K562 (cell line): Measurements from ENCODE around the gene GCNT2. TPM values are rescaled to one million over a fixed set of nuclear protein-coding genes. Genes with fewer than 3 reads are reported as not detected.
"Not testable (repeated sequence)": the region's sequence is repeated elsewhere in the genome, so short reads cannot be mapped to it uniquely, and the experiment has no call there.

Experiments
- ATAC-seq: fragments of 200-7000 bp; cut with Tn5 transposase; 3 replicates; pipeline ENCODE4 v1.9.1; 2020; ENCODE audit warnings: moderate library complexity
- BruUV-seq: library from RNA; stranded (reverse); fragments of 400-500 nt; replicated peaks from 2 replicates; lab custom pipeline; 2021; lab: Mats Ljungman, UMichigan
- CTCF ChIA-PET: fragments of 300-600 bp; formaldehyde crosslinking; extraction: SDS; loops from one replicate; lab custom pipeline; 2021; ENCODE audit warnings: low intra/inter-chr PET ratio; lab: Yijun Ruan, JAX
- POLR2A ChIA-PET: fragments of 300-600, 350-650 bp; sonication (Branson Sonifier 250); formaldehyde crosslinking; extraction: SDS; loops from one replicate; lab custom pipeline; 2021; ENCODE audit warnings: antibody characterized with exemption, inconsistent platforms; lab: Yijun Ruan, JAX
- DNase-seq, 4 experiments: peaks; one replicate each; pipeline versions ENCODE4 v3.0.0 to v3.0.0-alpha.2; 2011 to 2018; ENCODE audit warnings: low spot score in 3 of 4, mixed read lengths in 3 of 4; ENCODE audit errors: extremely low read depth in 1 of 4
- FAIRE-seq: peaks from 2 replicates; lab custom pipeline; 2011; peaks lifted over from hg19 to GRCh38; lab: Jason Lieb, UNC
- H2AFZ ChIP-seq: 2 replicates; pipeline ENCODE4 v1.6.0; 2011; ENCODE audit warnings: low read depth, low read length, control low read depth, inconsistent platforms
- H3K27ac ChIP-seq: fragments of 200-600 bp; 3 replicates; pipeline ENCODE4 v1.8.0; 2011; ENCODE audit warnings: low read depth, mild to moderate bottlenecking, control low read depth, inconsistent platforms, low read length, moderate library complexity, mixed read lengths; ENCODE audit errors: extremely low read depth
- H3K27me3 ChIP-seq, 2 experiments: fragments of 300-600 bp in 1 of 2; 2 replicates in 1 of 2; 3 replicates in 1 of 2; pipeline versions ENCODE4 v1.6.0 to v1.8.0; 2011; ENCODE audit warnings: inconsistent platforms in 2 of 2, low read length in 2 of 2, mild to moderate bottlenecking in 1 of 2, mixed read lengths in 1 of 2, moderate library complexity in 1 of 2; ENCODE audit not compliant: control insufficient read depth in 2 of 2, insufficient read depth in 2 of 2
- H3K36me3 ChIP-seq: fragments of 300-600 bp; 3 replicates; pipeline ENCODE4 v1.8.0; 2011; ENCODE audit warnings: mild to moderate bottlenecking, low read length, inconsistent platforms; ENCODE audit not compliant: control insufficient read depth, insufficient read depth
- H3K4me1 ChIP-seq, 2 experiments: fragments of 200-600 bp in 1 of 2; replicated peaks in 1 of 2; 2 replicates in 1 of 2; 3 replicates in 1 of 2; pipeline versions ENCODE4 v1.5.1 to v1.8.0; 2011; ENCODE audit warnings: inconsistent platforms in 2 of 2, low read length in 2 of 2, mild to moderate bottlenecking in 1 of 2, mixed read lengths in 1 of 2, moderate library complexity in 1 of 2; ENCODE audit not compliant: control insufficient read depth in 2 of 2, insufficient read depth in 2 of 2
- H3K4me2 ChIP-seq: 2 replicates; pipeline ENCODE4 v1.6.1; 2011; ENCODE audit warnings: low read length, control low read depth, inconsistent platforms, mixed read lengths; ENCODE audit not compliant: insufficient read depth
- H3K4me3 ChIP-seq: fragments of 200-600 bp; sonication (generic), shearing (Covaris generic); 2 replicates; pipeline ENCODE4 v1.5.1; 2016; ENCODE audit warnings: control low read depth, inconsistent platforms
- H3K79me2 ChIP-seq: fragments of 200-600 bp; 3 replicates; pipeline ENCODE4 v1.8.0; 2011; ENCODE audit warnings: low read length, inconsistent platforms; ENCODE audit not compliant: control insufficient read depth, insufficient read depth
- H3K9ac ChIP-seq, 2 experiments: 2 replicates each; pipeline versions ENCODE4 v1.6.0 to v1.6.1; 2011; ENCODE audit warnings: low read depth in 2 of 2, low read length in 2 of 2, control low read depth in 1 of 2, inconsistent platforms in 1 of 2, mild to moderate bottlenecking in 1 of 2, mixed read lengths in 1 of 2; ENCODE audit not compliant: insufficient read depth in 1 of 2
- H3K9me1 ChIP-seq: one replicate; pipeline ENCODE4 v1.6.0; 2011; ENCODE audit warnings: inconsistent platforms, mild to moderate bottlenecking, low read length, moderate library complexity; ENCODE audit not compliant: control insufficient read depth, insufficient read depth
- H3K9me3 ChIP-seq: replicated peaks from 2 replicates; pipeline ENCODE4 v1.5.1; 2011; ENCODE audit warnings: low read depth, low read length, inconsistent platforms; ENCODE audit not compliant: control insufficient read depth, insufficient read depth
- H4K20me1 ChIP-seq: replicated peaks from 2 replicates; pipeline ENCODE4 v1.6.1; 2011; ENCODE audit warnings: low read length, inconsistent platforms, mixed read lengths; ENCODE audit not compliant: control insufficient read depth, insufficient read depth
- ADNP ChIP-seq: fragments of 200-800 bp; sonication (Bioruptor generic); IDR thresholded peaks from 2 replicates; pipeline ENCODE4 v1.6.1; 2016; ENCODE audit warnings: missing genetic modification characterization, missing compliant biosample characterization
- KDM1A ChIP-seq, 2 experiments: fragments of 450-650 bp; IDR thresholded peaks; 2 replicates each; pipeline ENCODE4 v1.6.1; 2016; ENCODE audit warnings: mild to moderate bottlenecking in 2 of 2
- TEAD2 ChIP-seq: fragments of 450-650 bp; IDR thresholded peaks from 2 replicates; pipeline ENCODE4 v1.6.1; 2016; ENCODE audit warnings: missing genetic modification characterization, control low read depth, missing compliant biosample characterization
- ZNF175 ChIP-seq: fragments of 200-800 bp; sonication (Bioruptor generic); IDR thresholded peaks from 2 replicates; pipeline ENCODE4 v1.6.1; 2016; ENCODE audit warnings: low read depth, mild to moderate bottlenecking, missing genetic modification characterization, missing compliant biosample characterization
- WGBS: fragments of 100-300 bp; shearing (Covaris generic); methylation state at CpG from one replicate; pipeline ENCODE4 v1.1.6; 2016; ENCODE audit warnings: low coverage, mixed read lengths; ENCODE audit not compliant: insufficient coverage; ENCODE audit errors: missing lambda C conversion rate; 5-methylcytosine and 5-hydroxymethylcytosine counted together
- in situ Hi-C: fragments of 300-500 bp; cut with MboI; formaldehyde crosslinking; loops from 4 replicates; pipeline ENCODE4 v1.15.0; 2018; ENCODE audit warnings: inconsistent platforms, mixed read lengths
- intact Hi-C: fragments of 100-400 bp; cut with micrococcal nuclease; formaldehyde crosslinking; loops from 2 replicates; pipeline ENCODE4 v1.14.2; 2022
- polyA plus RNA-seq, 8 experiments: library from polyadenylated mRNA; depleted of rRNA in 4 of 8; stranded (reverse) in 5 of 8; unstranded in 3 of 8; fragments of >200 nt; fragmentation: Nextera tagmentation in 2 of 8; fragmentation: Illumina TruSeq in 1 of 8; extraction: Ambion mirVana in 2 of 8; extraction: Trizol in 1 of 8; gene quantifications; 2 replicates each; pipeline versions ENCODE4 v1.2.1 to v1.2.3, GENCODE V29; 2011 to 2014; ENCODE audit warnings: inconsistent platforms in 1 of 8, missing spikeins in 1 of 8
- total RNA-seq, 7 experiments: library from RNA; depleted of rRNA in 6 of 7; stranded (reverse); fragments of >200 nt in 6 of 7; fragmentation: Illumina TruSeq in 2 of 7; extraction: Trizol in 2 of 7; gene quantifications; 2 replicates each; pipeline versions ENCODE4 v1.2.1 to v1.2.3, GENCODE V29; 2011 to 2021; ENCODE audit warnings: low replicate concordance in 1 of 7
- TF ChIP-seq, protein P1 (sequence below): IDR thresholded peaks from 3 replicates; pipeline ENCODE4 v1.6.1; 2011; ENCODE audit warnings: borderline replicate concordance, mild to moderate bottlenecking, moderate library complexity; ENCODE audit not compliant: insufficient read length; ENCODE audit errors: extremely low read depth
- TF ChIP-seq, protein P2 (sequence below): fragments of 450-650 bp; IDR thresholded peaks from 2 replicates; pipeline ENCODE4 v1.6.1; 2016; ENCODE audit warnings: mild to moderate bottlenecking, moderate library complexity

The GCNT2 gene
- total and polyA plus RNA-seq, 9 of the 15 experiments (the other 6 are each of a cell fraction or from before 2014, with no cell fraction given), result 0.78 to 2.6 (median 1.6) TPM

DNA sequence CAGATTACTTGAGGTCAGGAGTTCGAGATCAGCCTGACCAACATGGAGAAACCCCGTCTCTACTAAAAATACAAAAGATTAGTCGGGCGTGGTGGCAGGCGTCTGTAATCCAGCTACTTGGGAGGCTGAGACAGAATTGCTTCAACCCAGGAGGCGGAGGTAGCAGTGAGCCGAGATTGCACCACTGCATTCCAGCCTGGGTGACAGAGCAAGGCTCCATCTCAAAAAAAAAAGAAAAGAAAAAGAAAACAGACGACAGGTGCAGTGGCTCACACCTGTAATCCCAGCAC, 1.8 kb upstream of the GCNT2 start:
- 2% methylated on average over 6 of the region's 8 CpGs for WGBS
- CTCF ChIA-PET, result not testable (repeated sequence)
- TF ChIP-seq KDM1A (IDR thresholded peaks at IDR 0.05) (peak; percentile 56 to 59; a peak in 2 of 4 replicates), TEAD2 (tag) (peak; percentile 61; the same call in 1 of the 2 replicates), ADNP (tag) (peak; percentile 41; the same call in 1 of the 2 replicates), ZNF175 (CRISPR knock-in tag) (peak; percentile 65; the same call in 1 of the 2 replicates)
- TF ChIP-seq, protein P1, sequence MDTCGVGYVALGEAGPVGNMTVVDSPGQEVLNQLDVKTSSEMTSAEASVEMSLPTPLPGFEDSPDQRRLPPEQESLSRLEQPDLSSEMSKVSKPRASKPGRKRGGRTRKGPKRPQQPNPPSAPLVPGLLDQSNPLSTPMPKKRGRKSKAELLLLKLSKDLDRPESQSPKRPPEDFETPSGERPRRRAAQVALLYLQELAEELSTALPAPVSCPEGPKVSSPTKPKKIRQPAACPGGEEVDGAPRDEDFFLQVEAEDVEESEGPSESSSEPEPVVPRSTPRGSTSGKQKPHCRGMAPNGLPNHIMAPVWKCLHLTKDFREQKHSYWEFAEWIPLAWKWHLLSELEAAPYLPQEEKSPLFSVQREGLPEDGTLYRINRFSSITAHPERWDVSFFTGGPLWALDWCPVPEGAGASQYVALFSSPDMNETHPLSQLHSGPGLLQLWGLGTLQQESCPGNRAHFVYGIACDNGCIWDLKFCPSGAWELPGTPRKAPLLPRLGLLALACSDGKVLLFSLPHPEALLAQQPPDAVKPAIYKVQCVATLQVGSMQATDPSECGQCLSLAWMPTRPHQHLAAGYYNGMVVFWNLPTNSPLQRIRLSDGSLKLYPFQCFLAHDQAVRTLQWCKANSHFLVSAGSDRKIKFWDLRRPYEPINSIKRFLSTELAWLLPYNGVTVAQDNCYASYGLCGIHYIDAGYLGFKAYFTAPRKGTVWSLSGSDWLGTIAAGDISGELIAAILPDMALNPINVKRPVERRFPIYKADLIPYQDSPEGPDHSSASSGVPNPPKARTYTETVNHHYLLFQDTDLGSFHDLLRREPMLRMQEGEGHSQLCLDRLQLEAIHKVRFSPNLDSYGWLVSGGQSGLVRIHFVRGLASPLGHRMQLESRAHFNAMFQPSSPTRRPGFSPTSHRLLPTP, result peak; percentile 20
- TF ChIP-seq, protein P2, sequence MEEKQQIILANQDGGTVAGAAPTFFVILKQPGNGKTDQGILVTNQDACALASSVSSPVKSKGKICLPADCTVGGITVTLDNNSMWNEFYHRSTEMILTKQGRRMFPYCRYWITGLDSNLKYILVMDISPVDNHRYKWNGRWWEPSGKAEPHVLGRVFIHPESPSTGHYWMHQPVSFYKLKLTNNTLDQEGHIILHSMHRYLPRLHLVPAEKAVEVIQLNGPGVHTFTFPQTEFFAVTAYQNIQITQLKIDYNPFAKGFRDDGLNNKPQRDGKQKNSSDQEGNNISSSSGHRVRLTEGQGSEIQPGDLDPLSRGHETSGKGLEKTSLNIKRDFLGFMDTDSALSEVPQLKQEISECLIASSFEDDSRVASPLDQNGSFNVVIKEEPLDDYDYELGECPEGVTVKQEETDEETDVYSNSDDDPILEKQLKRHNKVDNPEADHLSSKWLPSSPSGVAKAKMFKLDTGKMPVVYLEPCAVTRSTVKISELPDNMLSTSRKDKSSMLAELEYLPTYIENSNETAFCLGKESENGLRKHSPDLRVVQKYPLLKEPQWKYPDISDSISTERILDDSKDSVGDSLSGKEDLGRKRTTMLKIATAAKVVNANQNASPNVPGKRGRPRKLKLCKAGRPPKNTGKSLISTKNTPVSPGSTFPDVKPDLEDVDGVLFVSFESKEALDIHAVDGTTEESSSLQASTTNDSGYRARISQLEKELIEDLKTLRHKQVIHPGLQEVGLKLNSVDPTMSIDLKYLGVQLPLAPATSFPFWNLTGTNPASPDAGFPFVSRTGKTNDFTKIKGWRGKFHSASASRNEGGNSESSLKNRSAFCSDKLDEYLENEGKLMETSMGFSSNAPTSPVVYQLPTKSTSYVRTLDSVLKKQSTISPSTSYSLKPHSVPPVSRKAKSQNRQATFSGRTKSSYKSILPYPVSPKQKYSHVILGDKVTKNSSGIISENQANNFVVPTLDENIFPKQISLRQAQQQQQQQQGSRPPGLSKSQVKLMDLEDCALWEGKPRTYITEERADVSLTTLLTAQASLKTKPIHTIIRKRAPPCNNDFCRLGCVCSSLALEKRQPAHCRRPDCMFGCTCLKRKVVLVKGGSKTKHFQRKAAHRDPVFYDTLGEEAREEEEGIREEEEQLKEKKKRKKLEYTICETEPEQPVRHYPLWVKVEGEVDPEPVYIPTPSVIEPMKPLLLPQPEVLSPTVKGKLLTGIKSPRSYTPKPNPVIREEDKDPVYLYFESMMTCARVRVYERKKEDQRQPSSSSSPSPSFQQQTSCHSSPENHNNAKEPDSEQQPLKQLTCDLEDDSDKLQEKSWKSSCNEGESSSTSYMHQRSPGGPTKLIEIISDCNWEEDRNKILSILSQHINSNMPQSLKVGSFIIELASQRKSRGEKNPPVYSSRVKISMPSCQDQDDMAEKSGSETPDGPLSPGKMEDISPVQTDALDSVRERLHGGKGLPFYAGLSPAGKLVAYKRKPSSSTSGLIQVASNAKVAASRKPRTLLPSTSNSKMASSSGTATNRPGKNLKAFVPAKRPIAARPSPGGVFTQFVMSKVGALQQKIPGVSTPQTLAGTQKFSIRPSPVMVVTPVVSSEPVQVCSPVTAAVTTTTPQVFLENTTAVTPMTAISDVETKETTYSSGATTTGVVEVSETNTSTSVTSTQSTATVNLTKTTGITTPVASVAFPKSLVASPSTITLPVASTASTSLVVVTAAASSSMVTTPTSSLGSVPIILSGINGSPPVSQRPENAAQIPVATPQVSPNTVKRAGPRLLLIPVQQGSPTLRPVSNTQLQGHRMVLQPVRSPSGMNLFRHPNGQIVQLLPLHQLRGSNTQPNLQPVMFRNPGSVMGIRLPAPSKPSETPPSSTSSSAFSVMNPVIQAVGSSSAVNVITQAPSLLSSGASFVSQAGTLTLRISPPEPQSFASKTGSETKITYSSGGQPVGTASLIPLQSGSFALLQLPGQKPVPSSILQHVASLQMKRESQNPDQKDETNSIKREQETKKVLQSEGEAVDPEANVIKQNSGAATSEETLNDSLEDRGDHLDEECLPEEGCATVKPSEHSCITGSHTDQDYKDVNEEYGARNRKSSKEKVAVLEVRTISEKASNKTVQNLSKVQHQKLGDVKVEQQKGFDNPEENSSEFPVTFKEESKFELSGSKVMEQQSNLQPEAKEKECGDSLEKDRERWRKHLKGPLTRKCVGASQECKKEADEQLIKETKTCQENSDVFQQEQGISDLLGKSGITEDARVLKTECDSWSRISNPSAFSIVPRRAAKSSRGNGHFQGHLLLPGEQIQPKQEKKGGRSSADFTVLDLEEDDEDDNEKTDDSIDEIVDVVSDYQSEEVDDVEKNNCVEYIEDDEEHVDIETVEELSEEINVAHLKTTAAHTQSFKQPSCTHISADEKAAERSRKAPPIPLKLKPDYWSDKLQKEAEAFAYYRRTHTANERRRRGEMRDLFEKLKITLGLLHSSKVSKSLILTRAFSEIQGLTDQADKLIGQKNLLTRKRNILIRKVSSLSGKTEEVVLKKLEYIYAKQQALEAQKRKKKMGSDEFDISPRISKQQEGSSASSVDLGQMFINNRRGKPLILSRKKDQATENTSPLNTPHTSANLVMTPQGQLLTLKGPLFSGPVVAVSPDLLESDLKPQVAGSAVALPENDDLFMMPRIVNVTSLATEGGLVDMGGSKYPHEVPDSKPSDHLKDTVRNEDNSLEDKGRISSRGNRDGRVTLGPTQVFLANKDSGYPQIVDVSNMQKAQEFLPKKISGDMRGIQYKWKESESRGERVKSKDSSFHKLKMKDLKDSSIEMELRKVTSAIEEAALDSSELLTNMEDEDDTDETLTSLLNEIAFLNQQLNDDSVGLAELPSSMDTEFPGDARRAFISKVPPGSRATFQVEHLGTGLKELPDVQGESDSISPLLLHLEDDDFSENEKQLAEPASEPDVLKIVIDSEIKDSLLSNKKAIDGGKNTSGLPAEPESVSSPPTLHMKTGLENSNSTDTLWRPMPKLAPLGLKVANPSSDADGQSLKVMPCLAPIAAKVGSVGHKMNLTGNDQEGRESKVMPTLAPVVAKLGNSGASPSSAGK, result 0 out of 2 replicates have a peak, but pooled peaks have one; percentile 4

More for the DNA sequence above, 1.8 kb upstream of the GCNT2 start:
- Histone ChIP-seq H3K9ac (peak overlapping the region in 1 of 2 experiments; percentile 69; a peak in 2 of 4 replicates), H3K4me1 (peaks cover 24 to 29% of the 10 kb centered on the region in 2 experiments), H3K27ac (peak overlapping the region; percentile 84), H2AFZ (peak overlapping the region; percentile 83), H3K4me2 (peak overlapping the region; percentile 49)
- H3K79me2 ChIP-seq, H3K4me3 ChIP-seq, H4K20me1 ChIP-seq, H3K27me3 ChIP-seq, FAIRE-seq, in situ Hi-C loops, H3K9me1 ChIP-seq, H3K36me3 ChIP-seq, BruUV-seq, H3K9me3 ChIP-seq: not testable (repeated sequence)
- intact Hi-C loops, result loop anchor here (2.0 kb wide), 1 partner anchor 175 kb away; the partner anchor contains the start of genes C6orf52 and PAK1IP1
- POLR2A ChIA-PET, result interaction anchor here (1.0 to 1.6 kb wide), 2 partner anchors 283 to 367 kb away, joined by 3 read pairs; partner anchors contain the start of gene SYCP2L
- DNase-seq, result peak in 1 of 4 experiments; percentile 36
- 0 out of 3 replicates have a peak, but pooled peaks have one; percentile 1 for ATAC-seq
